PC-3 (cell line): Measurements from ENCODE around the gene MIEF1.

Experiments used
- CTCF ChIP-seq: fragments of 300-600 bp; sonication (generic); conservative IDR thresholded peaks from 2 replicates; pipeline ENCODE4 v1.5.1; 2017; ENCODE audit warnings: antibody characterized with exemption, low read depth, mild to moderate bottlenecking, low read length
- EZH2 ChIP-seq: fragments of 300-600 bp; sonication (generic); IDR thresholded peaks from one replicate; pipeline ENCODE4 v1.6.1; 2017; ENCODE audit warnings: antibody characterized with exemption, mild to moderate bottlenecking, low read length; ENCODE audit not compliant: unreplicated experiment

DNA sequence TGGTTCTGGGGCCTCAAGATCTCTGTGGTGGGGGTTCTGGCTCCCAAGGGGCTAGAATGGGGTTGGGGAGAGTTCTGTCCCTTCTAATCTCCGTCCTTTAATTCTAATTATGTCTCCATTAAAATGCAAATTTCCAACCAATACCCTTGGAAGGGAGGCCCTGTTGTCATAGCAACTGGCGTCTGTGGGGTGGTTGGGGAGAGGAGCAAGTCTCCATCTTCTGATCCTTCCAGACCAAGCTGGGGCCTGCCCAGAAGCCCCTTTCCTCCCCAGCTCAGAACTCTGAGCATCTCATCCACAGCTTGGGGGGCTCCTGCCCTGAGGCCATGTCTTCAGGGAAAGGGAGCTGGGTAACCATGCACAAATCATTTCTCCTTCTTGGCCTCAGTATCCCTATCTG, 35.9 kb downstream of the MIEF1 start:
- no peak for TF ChIP-seq EZH2
- TF ChIP-seq CTCF = no peak
